ENCODE results near the gene ACOT9.

DNA sequence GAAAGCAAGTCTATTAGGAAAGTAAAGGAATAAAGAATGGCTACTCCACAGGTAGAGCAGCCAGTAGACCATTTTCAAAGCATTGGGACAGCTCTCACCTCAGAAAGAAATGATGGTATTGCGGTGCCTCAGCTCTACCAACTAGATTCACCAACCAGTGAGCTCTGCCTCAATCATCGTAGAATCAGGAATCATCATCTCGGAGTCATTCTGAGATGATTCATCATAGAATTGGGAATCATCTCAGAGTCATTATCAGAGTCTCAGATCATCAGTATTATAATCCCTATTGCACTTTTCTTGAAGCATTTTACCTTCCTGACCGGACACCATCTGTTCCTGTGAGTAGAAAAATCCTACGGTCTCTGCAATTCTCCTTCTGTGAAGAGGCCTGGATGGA is 22.4 kb upstream of the ACOT9 start:
- TF ChIP-seq ESRRA (IDR thresholded peaks at IDR 0.05; ENCODE audit: borderline replicate concordance, low read length), result no peak
- no peak for TF ChIP-seq EP300 (IDR thresholded peaks at IDR 0.05)
- TF ChIP-seq, protein P1, sequence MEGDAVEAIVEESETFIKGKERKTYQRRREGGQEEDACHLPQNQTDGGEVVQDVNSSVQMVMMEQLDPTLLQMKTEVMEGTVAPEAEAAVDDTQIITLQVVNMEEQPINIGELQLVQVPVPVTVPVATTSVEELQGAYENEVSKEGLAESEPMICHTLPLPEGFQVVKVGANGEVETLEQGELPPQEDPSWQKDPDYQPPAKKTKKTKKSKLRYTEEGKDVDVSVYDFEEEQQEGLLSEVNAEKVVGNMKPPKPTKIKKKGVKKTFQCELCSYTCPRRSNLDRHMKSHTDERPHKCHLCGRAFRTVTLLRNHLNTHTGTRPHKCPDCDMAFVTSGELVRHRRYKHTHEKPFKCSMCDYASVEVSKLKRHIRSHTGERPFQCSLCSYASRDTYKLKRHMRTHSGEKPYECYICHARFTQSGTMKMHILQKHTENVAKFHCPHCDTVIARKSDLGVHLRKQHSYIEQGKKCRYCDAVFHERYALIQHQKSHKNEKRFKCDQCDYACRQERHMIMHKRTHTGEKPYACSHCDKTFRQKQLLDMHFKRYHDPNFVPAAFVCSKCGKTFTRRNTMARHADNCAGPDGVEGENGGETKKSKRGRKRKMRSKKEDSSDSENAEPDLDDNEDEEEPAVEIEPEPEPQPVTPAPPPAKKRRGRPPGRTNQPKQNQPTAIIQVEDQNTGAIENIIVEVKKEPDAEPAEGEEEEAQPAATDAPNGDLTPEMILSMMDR (IDR thresholded peaks at IDR 0.05), result no peak
- TF ChIP-seq, protein P2, sequence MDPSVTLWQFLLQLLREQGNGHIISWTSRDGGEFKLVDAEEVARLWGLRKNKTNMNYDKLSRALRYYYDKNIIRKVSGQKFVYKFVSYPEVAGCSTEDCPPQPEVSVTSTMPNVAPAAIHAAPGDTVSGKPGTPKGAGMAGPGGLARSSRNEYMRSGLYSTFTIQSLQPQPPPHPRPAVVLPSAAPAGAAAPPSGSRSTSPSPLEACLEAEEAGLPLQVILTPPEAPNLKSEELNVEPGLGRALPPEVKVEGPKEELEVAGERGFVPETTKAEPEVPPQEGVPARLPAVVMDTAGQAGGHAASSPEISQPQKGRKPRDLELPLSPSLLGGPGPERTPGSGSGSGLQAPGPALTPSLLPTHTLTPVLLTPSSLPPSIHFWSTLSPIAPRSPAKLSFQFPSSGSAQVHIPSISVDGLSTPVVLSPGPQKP (IDR thresholded peaks at IDR 0.05; ENCODE audit: low read depth, low read length), result no peak
- TF ChIP-seq RFX5 (IDR thresholded peaks at IDR 0.05), result no peak
- no peak for TF ChIP-seq POLR2A (IDR thresholded peaks at IDR 0.05; ENCODE audit: low read length)
- no peak for TF ChIP-seq HOXA7 (CRISPR knock-in tag; IDR thresholded peaks at IDR 0.05)
- TF ChIP-seq, protein P3, sequence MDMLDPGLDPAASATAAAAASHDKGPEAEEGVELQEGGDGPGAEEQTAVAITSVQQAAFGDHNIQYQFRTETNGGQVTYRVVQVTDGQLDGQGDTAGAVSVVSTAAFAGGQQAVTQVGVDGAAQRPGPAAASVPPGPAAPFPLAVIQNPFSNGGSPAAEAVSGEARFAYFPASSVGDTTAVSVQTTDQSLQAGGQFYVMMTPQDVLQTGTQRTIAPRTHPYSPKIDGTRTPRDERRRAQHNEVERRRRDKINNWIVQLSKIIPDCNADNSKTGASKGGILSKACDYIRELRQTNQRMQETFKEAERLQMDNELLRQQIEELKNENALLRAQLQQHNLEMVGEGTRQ (IDR thresholded peaks at IDR 0.05), result no peak
